Tibial nerve (tissue), 4 donors: ENCODE data around the gene PRDM13. TPM values are rescaled to one million over a fixed set of nuclear protein-coding genes. Genes with fewer than 3 reads are reported as not detected.
A peak's percentile ranks its signal among the peaks of the same experiment; 100 is the strongest.

Source experiments
- DNase-seq, 2 donors: peaks; one replicate each; pipeline ENCODE4 v3.0.0-alpha.2; 2019; ENCODE audit warnings: low spot score in 2 of 2
- H3K27ac ChIP-seq, 4 donors: fragments of 200-600 bp; sonication (generic) in 3 of 4; one replicate each; pipeline ENCODE4 v1.5.1; 2017 to 2019; ENCODE audit warnings: mild to moderate bottlenecking in 1 of 4
- H3K27me3 ChIP-seq, 2 donors: fragments of 200-600 bp; sonication (generic) in 1 of 2; one replicate each; pipeline versions ENCODE4 v1.5.1 to v1.6.0; 2017 to 2019
- H3K36me3 ChIP-seq, 3 donors: fragments of 200-600 bp; sonication (generic); one replicate each; pipeline ENCODE4 v1.5.1; 2018 to 2019
- H3K4me1 ChIP-seq, 4 donors: fragments of 200-600 bp; sonication (generic) in 3 of 4; one replicate each; pipeline ENCODE4 v1.5.1; 2017 to 2019
- H3K4me3 ChIP-seq, 4 donors: fragments of 200-600 bp; sonication (generic) in 3 of 4; one replicate each; pipeline ENCODE4 v1.5.1; 2017 to 2019; ENCODE audit warnings: mild to moderate bottlenecking in 1 of 4, moderate library complexity in 1 of 4
- H3K9me3 ChIP-seq, 4 donors: fragments of 200-600 bp; sonication (generic) in 3 of 4; one replicate each; pipeline ENCODE4 v1.5.1; 2017 to 2019
- CTCF ChIP-seq, 5 experiments: fragments of 200-600 bp in 3 of 5; fragments of 450-650 bp in 2 of 5; sonication (generic) in 3 of 5; IDR thresholded peaks; one replicate each; pipeline ENCODE4 v1.5.1; 2016 to 2019; ENCODE audit warnings: antibody characterized with exemption in 5 of 5, mild to moderate bottlenecking in 3 of 5, moderate library complexity in 2 of 5
- EP300 ChIP-seq, 2 donors: sonication (generic); formaldehyde crosslinking; IDR thresholded peaks; one replicate each; pipeline ENCODE4 v1.6.1; 2017; ENCODE audit warnings: antibody characterized with exemption in 2 of 2, mild to moderate bottlenecking in 1 of 2
- POLR2A ChIP-seq, 2 donors: fragments of 450-650 bp; IDR thresholded peaks; one replicate each; pipeline ENCODE4 v1.6.1; 2017; ENCODE audit warnings: antibody characterized with exemption in 2 of 2, mild to moderate bottlenecking in 2 of 2, moderate library complexity in 2 of 2
- WGBS, 2 donors: methylation state at CpG; one replicate each; pipeline ENCODE4 v1.1.5; 2018; 5-methylcytosine and 5-hydroxymethylcytosine counted together
- total RNA-seq, 4 donors: library from RNA; depleted of rRNA; stranded (reverse); fragments of >200 nt; gene quantifications; one replicate each; pipeline ENCODE4 v1.1.0, GENCODE V29; 2016

The PRDM13 gene
- total RNA-seq, 4 donors from 2014 or later: not detected

- Histone ChIP-seq H3K27me3 (no peaks in the 10 kb centered on the region), H3K4me3 (peak within 1 kb of the TSS; percentile 76 to 98 (median 92)), H3K4me1 (peaks cover 0 to 35% (median 10%) of the 10 kb centered on the region in 4 donors), H3K27ac (peak within 1 kb of the TSS; percentile 35 to 86 (median 80)), H3K36me3 (no peaks in the 10 kb centered on the region), H3K9me3 (no peaks in the 10 kb centered on the region)
- 1% methylated on average over 41 to 51 of the region's 64 CpGs for WGBS, 2 donors
- DNase-seq: peak; percentile 81 to 88
- peak; percentile 29 to 86 for TF ChIP-seq EP300 (IDR thresholded peaks at IDR 0.05)
- no peak for TF ChIP-seq CTCF (IDR thresholded peaks at IDR 0.05)
- peak in 1 of 2 donors; percentile 37 for TF ChIP-seq POLR2A (IDR thresholded peaks at IDR 0.05)
These were observed 38.3 kb upstream of the PRDM13 start, which contains the start of gene CCNC for GRCh38 chr6:99568103-99568933. TSS of gene CCNC (minus strand) at chr6:99568660. CDS start at chr6:99568527, 133 bp downstream.

- no peak for TF ChIP-seq POLR2A (IDR thresholded peaks at IDR 0.05)
- TF ChIP-seq CTCF (IDR thresholded peaks at IDR 0.05): no peak
- no peak for TF ChIP-seq EP300 (IDR thresholded peaks at IDR 0.05)
- Histone ChIP-seq H3K36me3 (peaks cover 0 to 6% (median 0%) of the 10 kb centered on the region in 3 donors), H3K27ac (no peak overlapping the region), H3K9me3 (no peaks in the 10 kb centered on the region), H3K27me3 (no peaks in the 10 kb centered on the region), H3K4me1 (no peaks in the 10 kb centered on the region), H3K4me3 (no peak overlapping the region)
- WGBS, 2 donors: 89 to 93% methylated on average over 2 of the region's 2 CpGs
- DNase-seq: no peak
These were observed 32.5 kb upstream of the PRDM13 start for GRCh38 chr6:99573980-99574617.

GRCh38 chr6:99575544-99576227 lies 30.9 kb upstream of the PRDM13 start:
- 95 to 100% methylated on average over 2 of the region's 2 CpGs for WGBS, 2 donors
- no peaks in the 10 kb centered on the region for H3K27me3 ChIP-seq
- H3K36me3 ChIP-seq: peaks cover 0 to 6% (median 0%) of the 10 kb centered on the region in 3 donors
- H3K9me3 ChIP-seq: no peaks in the 10 kb centered on the region
- no peak for TF ChIP-seq CTCF (IDR thresholded peaks at IDR 0.05)
- TF ChIP-seq EP300 (IDR thresholded peaks at IDR 0.05): no peak
- no peak for TF ChIP-seq POLR2A (IDR thresholded peaks at IDR 0.05)
- H3K27ac ChIP-seq: no peak overlapping the region
- DNase-seq: no peak
- H3K4me3 ChIP-seq: no peak overlapping the region
- no peaks in the 10 kb centered on the region for H3K4me1 ChIP-seq

GRCh38 chr6:99579781-99580180 lies 26.9 kb upstream of the PRDM13 start:
- DNase-seq: no peak
- Histone ChIP-seq H3K4me1 (no peaks in the 10 kb centered on the region), H3K4me3 (no peak overlapping the region), H3K27me3 (no peaks in the 10 kb centered on the region), H3K36me3 (peaks cover 0 to 6% (median 0%) of the 10 kb centered on the region in 3 donors), H3K27ac (no peak overlapping the region), H3K9me3 (no peaks in the 10 kb centered on the region)
- TF ChIP-seq EP300 (IDR thresholded peaks at IDR 0.05) (no peak), CTCF (IDR thresholded peaks at IDR 0.05) (no peak), POLR2A (IDR thresholded peaks at IDR 0.05) (no peak)
- whole genome bisulfite sequencing, 2 donors: 85 to 91% methylated on average over 4 of the region's 4 CpGs
